ENCODE data around the gene GAGE12H. TPM values are rescaled to one million over a fixed set of nuclear protein-coding genes. Genes with fewer than 3 reads are reported as not detected.

Gene GAGE12H
- total RNA-seq: not detected in 2 replicates

GRCh38 chrX:49579649-49580048, at the start of gene GAGE12H:
Gene GAGE12H (plus strand): TSS chrX:49579949. CDS start chrX:49581104, 1,155 bp downstream.

GRCh38 chrX:49531877-49532276, 47.9 kb upstream of the GAGE12H start, which contains the start of gene GAGE12C:
Gene GAGE12C (plus strand): TSS chrX:49532177. CDS start chrX:49533332, 1,155 bp downstream.

GRCh38 chrX:49541433-49541832, 38.3 kb upstream of the GAGE12H start, which contains the start of gene GAGE12D:
Gene GAGE12D (plus strand): TSS chrX:49541733. CDS start chrX:49542888, 1,155 bp downstream.

GRCh38 chrX:49550989-49551388, 28.8 kb upstream of the GAGE12H start, which contains the start of gene GAGE12E:
Gene GAGE12E (plus strand): TSS chrX:49551289. CDS start chrX:49552444, 1,155 bp downstream.

GRCh38 chrX:49560542-49560941, 19.2 kb upstream of the GAGE12H start, which contains the start of gene GAGE12F:
Gene GAGE12F (plus strand): TSS chrX:49560842. CDS start chrX:49561997, 1,155 bp downstream.

GRCh38 chrX:49570100-49570499, 9.6 kb upstream of the GAGE12H start, which contains the start of gene GAGE12G:
Gene GAGE12G (plus strand): TSS chrX:49570400. CDS start chrX:49571555, 1,155 bp downstream.

GRCh38 chrX:49589196-49589595, 9.4 kb downstream of the GAGE12H start, which contains the start of gene GAGE2A:
Gene GAGE2A (plus strand): TSS chrX:49589496. CDS start chrX:49590651, 1,155 bp downstream.

GRCh38 chrX:49598720-49599119, 19.0 kb downstream of the GAGE12H start, which contains the start of gene GAGE1:
Gene GAGE1 (plus strand): TSS chrX:49599020. CDS start chrX:49600175, 1,155 bp downstream.

Other genes with a start within 250 kb of the GAGE12H start
- gene GAGE13, start 248.4 kb upstream of the GAGE12H start, total RNA-seq: not detected in 2 replicates
- not detected in 2 replicates for gene GAGE12C, start 47.8 kb upstream of the GAGE12H start, total RNA-seq
- gene GAGE12D, start 38.2 kb upstream of the GAGE12H start, total RNA-seq: not detected in 2 replicates
- not detected in 2 replicates for gene GAGE12E, start 28.7 kb upstream of the GAGE12H start, total RNA-seq
- gene GAGE12F, start 19.1 kb upstream of the GAGE12H start, total RNA-seq: not detected in 2 replicates
- gene GAGE12G, start 9.5 kb upstream of the GAGE12H start, total RNA-seq: not detected in 2 replicates
- gene GAGE2A, start 9.5 kb downstream of the GAGE12H start, total RNA-seq: not detected in 2 replicates
- gene GAGE1, start 19.1 kb downstream of the GAGE12H start, total RNA-seq: not detected in 2 replicates
- gene PAGE1, start 116.0 kb downstream of the GAGE12H start, total RNA-seq: not detected in 2 replicates
- not detected in 2 replicates for gene PAGE4, start 249.4 kb downstream of the GAGE12H start, total RNA-seq

Measured in cardiac atrium fibroblast (primary cell).